C4-2B (cell line): Measurements from ENCODE around the gene ADPRH.

ENCODE experiments used
- CTCF ChIP-seq: fragments of 450-650 bp; conservative IDR thresholded peaks from 2 replicates; pipeline ENCODE4 v1.5.1; 2017; ENCODE audit warnings: mild to moderate bottlenecking
- ZFX ChIP-seq: fragments of 450-650 bp; IDR thresholded peaks from 2 replicates; pipeline ENCODE4 v1.6.1; 2017

- TF ChIP-seq CTCF (no peak), ZFX (no peak)
These were observed 19.3 kb downstream of the ADPRH start for GRCh38 chr3:119598410-119599098.
